GM21528 (cell line): Measurements from ENCODE around the gene SLX9.

Experiments
- ATAC-seq: cut with Tn5 transposase; IDR thresholded peaks from one replicate; pipeline ENCODE4 v1.9.1; 2021; ENCODE audit warnings: mild to moderate bottlenecking, moderate library complexity; ENCODE audit not compliant: unreplicated experiment, low FRiP score

SLX9 gene

GRCh38 chr21:44913425-44914175, 26.2 kb upstream of the SLX9 start:
- no peak for ATAC-seq

- no peak for ATAC-seq
Observed at GRCh38 chr21:44914176-44914874, 25.5 kb upstream of the SLX9 start.

- no peak for ATAC-seq
Observed at GRCh38 chr21:44916965-44917364, 22.9 kb upstream of the SLX9 start.

- no peak for ATAC-seq
Observed at GRCh38 chr21:44917446-44918106, 22.3 kb upstream of the SLX9 start.

GRCh38 chr21:44918107-44918470, 21.7 kb upstream of the SLX9 start:
- ATAC-seq, result no peak

- ATAC-seq, result no peak
Observed at GRCh38 chr21:44918581-44919033, 21.2 kb upstream of the SLX9 start.

GRCh38 chr21:44919111-44919912, 20.5 kb upstream of the SLX9 start:
- ATAC-seq, result no peak

GRCh38 chr21:44919913-44920693, 19.7 kb upstream of the SLX9 start:
- peak; percentile 11 for ATAC-seq

GRCh38 chr21:44920694-44921604, 18.9 kb upstream of the SLX9 start, which contains the start of gene ITGB2:
Gene ITGB2 (minus strand): TSS chr21:44920899. CDS start chr21:44910782, 10,117 bp downstream.
- ATAC-seq, result peak; percentile 60

- ATAC-seq, result no peak
Observed at GRCh38 chr21:44921928-44922327, 17.9 kb upstream of the SLX9 start.

- no peak for ATAC-seq
Observed at GRCh38 chr21:44923480-44924084, 16.2 kb upstream of the SLX9 start.

- ATAC-seq, result no peak
Observed at GRCh38 chr21:44924606-44925377, 15.0 kb upstream of the SLX9 start.

GRCh38 chr21:44925378-44925755, 14.5 kb upstream of the SLX9 start:
- no peak for ATAC-seq

GRCh38 chr21:44926331-44927101, 13.3 kb upstream of the SLX9 start:
- ATAC-seq, result no peak

GRCh38 chr21:44927259-44927586, 12.6 kb upstream of the SLX9 start:
- no peak for ATAC-seq

- no peak for ATAC-seq
Observed at GRCh38 chr21:44927587-44928461, 12.0 kb upstream of the SLX9 start.
